ENCODE data around the gene PNP.
"Not testable (repeated sequence)": the region's sequence is repeated elsewhere in the genome, so short reads cannot be mapped to it uniquely, and the experiment has no call there.

The PNP gene

GRCh38 chr14:20489093-20489994 is 20.1 kb downstream of the PNP start:
- DNase-seq (ENCODE audit: extremely low read depth in 1 of 2, low read depth in 1 of 2) = no peak

- DNase-seq (ENCODE audit: extremely low read depth in 1 of 2, low read depth in 1 of 2) = no peak
Observed at GRCh38 chr14:20490563-20490962, 21.4 kb downstream of the PNP start.

GRCh38 chr14:20492486-20492885 is 23.3 kb downstream of the PNP start:
- DNase-seq (ENCODE audit: extremely low read depth in 1 of 2, low read depth in 1 of 2) = no peak

GRCh38 chr14:20493634-20494033 is 24.4 kb downstream of the PNP start:
- no peak for DNase-seq (ENCODE audit: extremely low read depth in 1 of 2, low read depth in 1 of 2)

- no peak for DNase-seq (ENCODE audit: extremely low read depth in 1 of 2, low read depth in 1 of 2)
Observed at GRCh38 chr14:20494935-20495766, 25.9 kb downstream of the PNP start.

GRCh38 chr14:20498622-20499021 is 29.4 kb downstream of the PNP start:
- no peak for DNase-seq (ENCODE audit: extremely low read depth in 1 of 2, low read depth in 1 of 2)

GRCh38 chr14:20499108-20499507 is 29.9 kb downstream of the PNP start:
- no peak for DNase-seq (ENCODE audit: extremely low read depth in 1 of 2, low read depth in 1 of 2)

GRCh38 chr14:20499881-20500280 is 30.7 kb downstream of the PNP start:
- no peak for DNase-seq (ENCODE audit: extremely low read depth in 1 of 2, low read depth in 1 of 2)

- no peak for DNase-seq (ENCODE audit: extremely low read depth in 1 of 2, low read depth in 1 of 2)
Observed at GRCh38 chr14:20501346-20501745, 32.1 kb downstream of the PNP start.

GRCh38 chr14:20503898-20504297 is 34.7 kb downstream of the PNP start:
- no peak for DNase-seq (ENCODE audit: extremely low read depth in 1 of 2, low read depth in 1 of 2)

GRCh38 chr14:20506276-20506675 is 37.1 kb downstream of the PNP start:
- not testable (repeated sequence) for DNase-seq (ENCODE audit: extremely low read depth in 1 of 2, low read depth in 1 of 2)

GRCh38 chr14:20506752-20507151 is 37.5 kb downstream of the PNP start:
- DNase-seq (ENCODE audit: extremely low read depth in 1 of 2, low read depth in 1 of 2) = not testable (repeated sequence)

GRCh38 chr14:20507537-20507936 is 38.3 kb downstream of the PNP start:
- not testable (repeated sequence) for DNase-seq (ENCODE audit: extremely low read depth in 1 of 2, low read depth in 1 of 2)

- no peak for DNase-seq (ENCODE audit: extremely low read depth in 1 of 2, low read depth in 1 of 2)
Observed at GRCh38 chr14:20508367-20508766, 39.2 kb downstream of the PNP start.

GRCh38 chr14:20512177-20512905 is 43.1 kb downstream of the PNP start:
- DNase-seq (ENCODE audit: extremely low read depth in 1 of 2, low read depth in 1 of 2) = no peak

GRCh38 chr14:20515846-20516245 is 46.6 kb downstream of the PNP start:
- no peak for DNase-seq (ENCODE audit: extremely low read depth in 1 of 2, low read depth in 1 of 2)

- no peak for DNase-seq (ENCODE audit: extremely low read depth in 1 of 2, low read depth in 1 of 2)
Observed at GRCh38 chr14:20516921-20517320, 47.7 kb downstream of the PNP start.

GRCh38 chr14:20522332-20522731 is 53.1 kb downstream of the PNP start:
- DNase-seq (ENCODE audit: extremely low read depth in 1 of 2, low read depth in 1 of 2) = no peak

GRCh38 chr14:20524027-20524426 is 54.8 kb downstream of the PNP start:
- DNase-seq (ENCODE audit: extremely low read depth in 1 of 2, low read depth in 1 of 2) = no peak
